GM19025 (cell line): ENCODE results near the gene ZBTB48.

Experiments
- ATAC-seq: cut with Tn5 transposase; IDR thresholded peaks from one replicate; pipeline ENCODE4 v1.9.1; 2021; ENCODE audit warnings: mild to moderate bottlenecking, low read depth, moderate library complexity; ENCODE audit not compliant: unreplicated experiment

The ZBTB48 gene

GRCh38 chr1:6572653-6573383 lies 7.0 kb upstream of the ZBTB48 start:
- no peak for ATAC-seq

DNA sequence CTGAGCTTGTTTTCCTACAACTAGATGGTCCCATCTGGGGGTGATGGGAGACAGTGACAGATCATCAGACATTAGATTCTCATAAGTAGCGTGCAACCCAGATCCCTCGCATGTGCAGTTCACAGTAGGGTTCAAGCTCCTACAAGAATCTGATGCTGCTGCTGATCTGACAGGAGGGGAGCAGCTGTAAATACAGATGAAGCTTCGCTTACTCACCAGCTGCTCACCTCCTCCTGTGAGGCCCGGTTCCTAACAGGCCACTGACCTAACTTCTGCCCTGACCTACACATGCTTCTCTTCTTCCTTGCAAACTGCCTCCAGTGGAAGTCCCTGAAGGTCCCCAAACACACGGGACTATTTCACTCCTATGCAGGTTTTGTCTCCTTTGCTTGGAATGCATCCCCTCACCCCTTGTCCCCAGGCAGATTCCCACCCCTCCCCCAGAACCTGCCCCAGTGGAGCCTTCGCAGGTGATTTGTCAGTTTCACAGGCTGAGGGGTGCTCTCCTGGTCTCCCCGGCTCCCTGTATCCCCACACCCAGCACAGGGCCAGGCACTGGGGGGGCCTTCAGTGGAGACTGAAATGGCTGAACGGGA lies 5.7 kb upstream of the ZBTB48 start:
- no peak for ATAC-seq

DNA sequence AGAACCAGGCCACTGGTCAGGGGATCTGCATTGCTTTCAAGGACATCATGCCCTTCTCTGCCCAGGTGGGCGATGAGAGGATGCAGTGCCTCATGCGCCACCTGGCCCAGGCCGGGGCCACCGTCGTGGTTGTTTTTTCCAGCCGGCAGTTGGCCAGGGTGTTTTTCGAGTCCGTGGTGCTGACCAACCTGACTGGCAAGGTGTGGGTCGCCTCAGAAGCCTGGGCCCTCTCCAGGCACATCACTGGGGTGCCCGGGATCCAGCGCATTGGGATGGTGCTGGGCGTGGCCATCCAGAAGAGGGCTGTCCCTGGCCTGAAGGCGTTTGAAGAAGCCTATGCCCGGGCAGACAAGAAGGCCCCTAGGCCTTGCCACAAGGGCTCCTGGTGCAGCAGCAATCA lies 5.0 kb upstream of the ZBTB48 start:
- ATAC-seq, result no peak

DNA sequence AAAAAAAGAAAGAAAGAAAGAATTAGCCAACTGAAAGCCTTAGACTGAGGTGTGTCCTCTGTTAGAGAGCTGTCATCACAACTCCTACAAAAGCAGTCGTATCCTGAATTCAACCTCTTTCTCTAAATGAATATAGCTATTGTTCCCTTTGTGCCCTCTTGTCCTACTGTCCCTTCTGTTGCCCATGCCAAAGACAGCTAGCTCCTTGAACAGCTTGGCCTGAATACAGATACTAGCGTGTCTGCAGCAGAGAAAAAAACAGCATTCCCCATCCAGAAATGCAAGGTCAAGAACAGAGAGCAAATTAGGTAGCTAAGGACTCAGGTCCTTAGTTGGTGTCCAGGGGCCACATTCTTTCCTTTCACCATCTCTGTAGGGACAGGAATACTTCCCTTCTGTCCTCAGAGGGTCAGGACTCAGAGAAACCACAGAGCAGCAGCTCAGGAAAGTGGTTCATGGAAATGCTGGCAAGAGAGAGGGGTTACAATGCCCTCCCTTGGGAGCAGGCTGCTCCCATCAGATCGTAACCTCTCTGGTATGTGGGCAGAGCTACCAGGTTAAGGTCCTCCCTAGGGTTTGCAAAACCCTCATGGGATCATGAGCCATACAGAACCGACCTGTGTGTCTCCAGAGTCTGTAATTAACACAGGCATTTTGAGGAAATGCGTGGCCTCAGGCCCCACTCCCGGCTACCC lies 1.8 kb upstream of the ZBTB48 start:
- no peak for ATAC-seq

GRCh38 chr1:6578624-6579373 lies 995 bp upstream of the ZBTB48 start:
- ATAC-seq, result no peak

DNA sequence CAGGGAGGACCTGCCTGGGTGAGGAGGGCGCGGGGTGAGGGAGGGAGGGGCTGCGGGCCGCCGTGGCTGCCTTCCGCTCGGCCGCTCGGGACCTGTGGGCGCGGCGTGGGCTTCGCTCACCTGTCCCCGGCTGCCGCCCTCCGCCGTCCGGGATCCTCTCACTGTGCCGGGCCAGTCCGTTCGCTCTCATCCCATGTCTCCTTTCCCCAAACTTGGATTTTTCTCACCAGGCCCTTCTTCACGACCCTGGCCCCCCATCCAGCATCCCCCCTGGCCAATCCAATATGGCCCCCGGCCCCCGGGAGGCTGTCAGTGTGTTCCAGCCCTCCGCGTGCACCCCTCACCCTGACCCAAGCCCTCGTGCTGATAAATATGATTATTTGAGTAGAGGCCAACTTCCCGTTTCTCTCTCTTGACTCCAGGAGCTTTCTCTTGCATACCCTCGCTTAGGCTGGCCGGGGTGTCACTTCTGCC lies 362 bp downstream of the ZBTB48 start:
- no peak for ATAC-seq

DNA sequence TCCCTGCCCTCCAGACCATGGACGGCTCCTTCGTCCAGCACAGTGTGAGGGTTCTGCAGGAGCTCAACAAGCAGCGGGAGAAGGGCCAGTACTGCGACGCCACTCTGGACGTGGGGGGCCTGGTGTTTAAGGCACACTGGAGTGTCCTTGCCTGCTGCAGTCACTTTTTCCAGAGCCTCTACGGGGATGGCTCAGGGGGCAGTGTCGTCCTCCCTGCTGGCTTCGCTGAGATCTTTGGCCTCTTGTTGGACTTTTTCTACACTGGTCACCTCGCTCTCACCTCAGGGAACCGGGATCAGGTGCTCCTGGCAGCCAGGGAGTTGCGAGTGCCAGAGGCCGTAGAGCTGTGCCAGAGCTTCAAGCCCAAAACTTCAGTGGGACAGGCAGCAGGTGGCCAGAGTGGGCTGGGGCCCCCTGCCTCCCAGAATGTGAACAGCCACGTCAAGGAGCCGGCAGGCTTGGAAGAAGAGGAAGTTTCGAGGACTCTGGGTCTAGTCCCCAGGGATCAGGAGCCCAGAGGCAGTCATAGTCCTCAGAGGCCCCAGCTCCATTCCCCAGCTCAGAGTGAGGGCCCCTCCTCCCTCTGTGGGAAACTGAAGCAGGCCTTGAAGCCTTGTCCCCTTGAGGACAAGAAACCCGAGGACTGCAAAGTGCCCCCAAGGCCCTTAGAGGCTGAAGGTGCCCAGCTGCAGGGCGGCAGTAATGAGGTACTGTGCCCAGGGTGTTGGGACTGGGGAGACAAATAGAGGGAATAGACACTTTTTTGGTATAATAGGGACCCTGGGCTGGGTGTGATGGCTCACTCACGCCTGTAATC lies 1.0 kb downstream of the ZBTB48 start:
- no peak for ATAC-seq

GRCh38 chr1:6581561-6582305 lies 1.9 kb downstream of the ZBTB48 start:
- ATAC-seq, result no peak

DNA sequence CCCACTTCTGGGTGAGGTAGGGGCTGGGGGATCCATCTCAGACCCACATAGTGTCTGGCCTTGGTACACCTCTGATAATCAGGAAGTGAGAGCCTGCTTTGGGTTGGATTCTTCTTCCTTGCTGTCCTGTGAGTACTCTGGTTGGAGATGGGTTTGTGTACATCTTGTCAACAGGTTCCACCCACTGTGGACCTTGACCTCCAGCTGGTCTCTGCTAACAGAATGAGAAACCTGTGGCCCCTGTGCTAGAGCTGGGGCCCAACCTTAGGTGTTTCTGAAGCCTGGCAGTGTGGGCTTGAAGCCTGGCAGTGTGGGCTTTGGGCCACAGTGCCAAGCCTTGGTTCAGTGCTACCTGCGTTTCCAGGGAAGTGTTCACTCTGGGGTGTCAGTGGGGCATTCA lies 2.6 kb downstream of the ZBTB48 start:
- ATAC-seq, result peak; percentile 30

DNA sequence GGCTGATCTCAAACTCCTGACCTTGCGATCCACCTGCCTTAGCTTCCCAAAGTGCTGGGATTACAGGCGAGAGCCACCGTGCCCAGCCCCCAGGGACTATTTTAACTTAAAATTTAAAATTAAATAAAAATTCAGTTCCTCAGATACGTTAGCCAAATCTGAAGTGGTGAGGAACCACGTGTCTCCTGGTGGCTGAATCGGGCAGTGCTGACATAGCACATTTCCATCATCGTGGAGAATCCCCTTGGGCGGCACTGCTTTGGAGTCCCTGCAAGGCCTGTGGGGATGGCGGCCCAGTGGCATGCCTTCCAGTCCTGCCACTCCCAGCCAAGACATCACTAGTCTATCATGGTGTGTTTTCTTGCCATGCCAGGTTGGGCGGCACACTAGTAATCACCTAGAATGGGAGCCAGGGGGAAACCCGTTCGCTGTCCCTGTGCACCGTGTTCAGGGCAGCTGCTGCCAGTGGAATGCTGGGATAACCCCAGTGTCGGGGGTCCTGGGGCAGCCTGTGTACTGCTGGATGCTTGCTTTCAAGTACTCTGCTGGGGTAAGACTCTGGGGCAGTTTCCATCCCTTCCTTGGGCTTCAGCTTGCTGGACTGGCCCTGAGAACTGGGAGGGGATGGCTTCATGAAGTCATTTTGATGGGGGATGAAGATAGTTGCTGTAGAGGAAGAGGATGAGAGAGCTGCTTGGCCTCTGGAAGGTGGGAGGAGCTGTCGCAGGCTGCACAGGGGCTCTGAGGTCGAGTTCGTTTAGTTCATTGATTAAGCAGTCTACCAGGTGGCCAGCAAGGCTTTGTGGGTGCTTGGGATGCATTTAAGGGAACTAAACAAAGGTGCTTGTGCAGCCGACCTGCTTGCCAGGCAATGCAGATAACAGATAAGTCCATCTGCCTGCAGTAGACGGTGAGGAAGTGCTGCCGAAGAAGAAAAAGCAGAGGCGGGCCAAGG lies 4.6 kb downstream of the ZBTB48 start:
- ATAC-seq, result no peak

DNA sequence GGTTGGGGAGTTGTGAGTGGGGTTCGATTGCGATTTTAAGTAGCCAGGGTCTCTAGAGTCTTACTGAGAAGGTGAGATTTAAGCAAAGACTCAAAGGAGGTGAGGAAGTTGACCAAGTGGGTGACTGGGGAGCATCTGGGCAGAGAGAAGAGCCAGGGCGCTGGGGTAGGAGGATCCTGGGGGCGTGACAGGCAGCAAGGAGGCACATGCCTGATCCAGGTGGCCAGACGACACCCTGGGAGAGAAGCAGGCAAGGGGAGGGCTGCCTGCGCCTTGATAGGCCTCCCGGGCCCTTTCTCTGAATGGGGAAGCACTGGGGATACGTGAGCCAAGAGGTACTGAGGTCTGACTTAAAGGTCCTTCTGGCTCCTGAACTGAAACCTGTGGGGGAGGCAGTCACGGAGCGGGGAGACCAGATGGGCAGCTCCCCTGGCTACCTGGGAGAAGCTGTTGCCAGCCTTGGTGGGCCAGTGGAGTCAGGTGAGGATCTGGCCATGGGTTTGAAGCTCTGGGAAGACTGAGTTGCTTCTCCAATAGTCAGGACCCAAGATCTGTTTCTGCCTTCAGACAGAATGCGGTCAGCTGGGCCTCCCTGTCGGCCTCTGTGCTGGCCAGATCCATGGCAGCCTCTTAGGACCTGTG lies 5.4 kb downstream of the ZBTB48 start:
- ATAC-seq, result no peak

- ATAC-seq, result no peak
Measured at GRCh38 chr1:6585841-6586240, 6.0 kb downstream of the ZBTB48 start.

GRCh38 chr1:6586404-6586816 lies 6.6 kb downstream of the ZBTB48 start:
- ATAC-seq, result no peak

GRCh38 chr1:6587261-6588005 lies 7.6 kb downstream of the ZBTB48 start:
- ATAC-seq, result no peak

GRCh38 chr1:6588128-6588892 lies 8.5 kb downstream of the ZBTB48 start:
- no peak for ATAC-seq

DNA sequence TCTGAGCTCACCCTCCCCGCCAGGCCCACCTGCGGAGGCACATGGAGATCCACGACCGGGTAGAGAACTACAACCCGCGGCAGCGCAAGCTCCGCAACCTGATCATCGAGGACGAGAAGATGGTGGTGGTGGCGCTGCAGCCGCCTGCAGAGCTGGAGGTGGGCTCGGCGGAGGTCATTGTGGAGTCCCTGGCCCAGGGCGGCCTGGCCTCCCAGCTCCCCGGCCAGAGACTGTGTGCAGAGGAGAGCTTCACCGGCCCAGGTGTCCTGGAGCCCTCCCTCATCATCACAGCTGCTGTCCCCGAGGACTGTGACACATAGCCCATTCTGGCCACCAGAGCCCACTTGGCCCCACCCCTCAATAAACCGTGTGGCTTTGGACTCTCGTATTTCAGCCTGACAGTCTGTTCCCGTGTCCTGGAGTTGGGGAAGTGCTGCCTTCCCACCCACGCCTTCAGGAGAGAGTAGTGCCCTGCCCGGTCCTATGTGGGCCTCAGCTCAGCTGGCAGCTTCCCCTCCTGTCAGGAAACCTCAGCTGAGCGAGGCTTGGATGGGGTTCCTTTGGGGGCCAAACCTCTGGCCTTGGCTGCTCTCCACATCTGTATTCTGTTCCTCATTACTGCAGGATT lies 9.2 kb downstream of the ZBTB48 start:
- ATAC-seq, result no peak
